HL-60 (cell line): ENCODE results near the gene CPTP.

Experiments
- CTCF ChIP-seq: IDR thresholded peaks from one replicate; pipeline ENCODE4 v1.5.1; 2011; ENCODE audit warnings: low read length, control low read depth, inconsistent platforms; ENCODE audit not compliant: insufficient read depth
- GABPA ChIP-seq: IDR thresholded peaks from 2 replicates; pipeline ENCODE4 v1.6.1; 2012; ENCODE audit warnings: low read depth
- POLR2AphosphoS5 ChIP-seq: IDR thresholded peaks from 2 replicates; pipeline ENCODE4 v1.6.1; 2012; ENCODE audit warnings: low read depth

- TF ChIP-seq CTCF (no peak), GABPA (no peak), POLR2AphosphoS5 (no peak)
Observed at GRCh38 chr1:1317420-1317819, 7.2 kb upstream of the CPTP start.
